Stimulated activated CD4-positive, alpha-beta T cell treated with anti-CD3 and anti-CD28 coated beads, TNF-alpha, amount 100 ng/mL, for 4 hours (primary cell): ENCODE measurements around the gene RNASEL.

Experiments
- DNase-seq, 3 experiments: peaks; one replicate each; pipeline ENCODE4 v3.0.0-alpha.2; 2020; ENCODE audit warnings: low read depth in 3 of 3

RNASEL gene

GRCh38 chr1:182600036-182600713 lies 11.1 kb upstream of the RNASEL start:
- DNase-seq = no peak

DNA sequence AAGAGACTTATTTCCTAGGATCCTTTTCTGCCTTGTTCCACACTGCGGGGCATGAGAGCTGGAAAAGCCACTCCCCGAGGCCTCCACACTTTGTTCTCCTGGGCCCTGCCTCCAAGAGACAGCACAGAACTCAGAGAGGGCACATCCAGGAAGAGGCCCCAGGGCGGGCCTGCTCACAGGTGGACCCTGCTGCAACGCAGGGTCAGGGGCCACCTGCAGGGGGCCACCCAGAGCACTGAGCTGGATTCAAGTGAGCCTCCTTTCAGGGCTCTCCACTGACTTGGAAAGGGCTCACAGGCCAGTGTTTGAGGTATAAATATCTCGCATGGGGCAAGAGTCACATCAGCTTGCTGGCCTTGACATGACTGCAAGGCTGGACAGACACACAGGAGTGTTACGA lies 10.3 kb upstream of the RNASEL start:
- DNase-seq = no peak

GRCh38 chr1:182598296-182598695 lies 9.2 kb upstream of the RNASEL start:
- DNase-seq = no peak

DNA sequence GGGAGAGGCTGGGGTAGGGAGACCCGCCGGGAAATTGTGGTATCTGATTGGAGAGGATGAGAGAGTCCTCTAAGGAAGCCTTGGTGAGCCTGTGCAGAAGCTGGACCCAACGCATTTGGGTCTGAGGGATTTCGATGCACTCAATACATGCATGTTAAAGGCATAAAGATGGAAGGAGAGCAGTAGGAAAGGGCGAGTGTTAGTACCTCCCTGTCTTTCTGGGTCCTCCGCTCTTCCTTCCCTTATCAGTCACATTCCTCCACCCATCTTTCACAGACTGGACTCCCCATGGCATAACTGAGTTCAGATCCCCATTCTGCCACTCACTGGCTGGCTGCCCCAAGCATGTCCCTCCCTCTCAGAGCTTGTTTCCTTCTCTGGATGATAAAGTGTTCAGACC lies 7.9 kb upstream of the RNASEL start:
- no peak for DNase-seq

DNA sequence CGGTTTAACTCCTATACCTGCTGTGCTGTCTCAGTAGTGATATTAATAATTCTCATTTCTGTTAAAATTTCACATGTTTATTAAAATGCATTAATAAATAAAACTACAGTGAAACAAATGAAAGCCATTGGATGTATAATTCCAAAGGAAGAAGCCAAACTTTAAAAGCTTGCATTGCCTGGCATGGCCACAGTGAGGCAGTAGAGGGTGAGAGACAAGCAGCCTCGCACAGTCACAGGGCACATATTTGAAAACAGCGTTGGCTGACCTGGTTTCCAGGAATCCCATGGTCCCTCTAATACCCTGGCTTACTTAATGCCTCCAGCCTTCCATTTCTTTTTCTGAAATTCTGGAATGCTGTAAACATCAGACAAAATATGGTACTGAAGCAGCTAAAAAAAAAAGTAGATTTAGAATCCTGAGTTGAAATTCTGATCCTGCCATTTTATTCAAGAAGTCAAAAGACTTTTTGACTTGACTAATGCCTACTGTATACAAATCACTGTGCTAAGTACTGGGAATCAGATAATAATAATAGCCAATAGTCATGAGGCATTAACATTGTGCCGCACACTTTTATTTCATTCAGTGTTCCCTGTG lies 6.7 kb upstream of the RNASEL start:
- peak in 2 of 3 experiments; percentile 35 to 37 for DNase-seq

- no peak for DNase-seq
These were observed 875 bp upstream of the RNASEL start for GRCh38 chr1:182589931-182590330.

GRCh38 chr1:182589520-182589919 lies 464 bp upstream of the RNASEL start:
- no peak for DNase-seq

DNA sequence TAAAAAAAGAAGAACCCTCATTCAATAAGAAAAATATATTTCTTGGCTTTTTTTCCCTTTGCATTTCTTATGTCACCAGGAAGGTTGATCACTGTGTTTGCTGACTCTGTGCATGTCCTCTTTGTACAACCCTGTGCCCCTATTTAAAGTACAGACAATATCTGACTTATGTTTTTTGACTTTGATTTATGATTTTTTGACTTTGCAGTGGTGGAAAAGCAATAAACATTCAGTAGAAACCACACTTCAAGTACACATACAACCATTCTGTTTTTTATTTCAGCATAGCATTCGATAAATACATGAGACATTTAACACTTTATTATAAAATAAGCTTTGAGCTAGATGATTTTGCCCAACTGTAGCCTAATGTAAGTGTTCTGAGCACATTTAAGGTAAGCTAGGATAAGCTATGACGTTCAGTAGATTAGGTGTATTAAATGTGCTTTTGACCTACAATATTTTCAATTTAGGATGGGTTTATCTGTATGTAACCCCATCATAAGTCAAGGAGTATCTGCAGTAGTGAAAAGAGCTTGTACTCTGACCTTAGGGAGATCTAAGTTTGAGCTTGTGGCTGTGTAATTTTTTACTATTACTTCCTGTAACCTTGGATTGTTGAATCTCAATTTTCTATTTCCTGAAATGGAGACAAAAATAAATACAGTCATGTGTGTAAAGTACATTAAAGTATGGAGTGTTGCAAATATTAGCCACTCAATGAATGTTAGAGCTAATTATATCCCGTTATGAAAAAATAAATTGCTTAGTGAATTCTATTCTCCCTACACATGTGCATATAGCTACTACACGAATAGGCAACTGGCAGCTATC lies 1.2 kb downstream of the RNASEL start:
- no peak for DNase-seq

GRCh38 chr1:182587093-182587492 lies 2.0 kb downstream of the RNASEL start:
- no peak for DNase-seq

- no peak for DNase-seq
These were observed 2.7 kb downstream of the RNASEL start for GRCh38 chr1:182586380-182586779.

DNA sequence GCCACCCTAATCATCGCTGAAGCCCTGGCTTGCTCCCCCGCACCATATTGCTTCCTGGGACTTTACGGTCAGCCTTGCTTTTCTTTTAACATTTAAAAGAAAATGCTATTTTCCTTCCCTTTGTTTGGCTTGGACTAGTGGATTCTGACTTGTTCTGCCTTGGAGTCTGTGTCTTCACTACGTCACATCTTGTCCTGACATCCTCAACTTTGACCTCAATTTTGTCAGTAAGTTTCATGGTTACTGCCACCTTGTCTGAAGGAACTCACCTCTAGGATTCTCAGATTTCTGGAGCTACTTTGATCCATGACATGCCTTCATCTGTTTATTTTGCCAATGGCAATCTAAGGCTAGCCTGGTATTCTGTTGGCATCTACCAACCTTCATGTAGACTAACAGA lies 4.3 kb downstream of the RNASEL start:
- no peak for DNase-seq

- DNase-seq = no peak
These were observed 8.3 kb downstream of the RNASEL start for GRCh38 chr1:182580736-182581135.

- no peak for DNase-seq
These were observed 13.4 kb downstream of the RNASEL start for GRCh38 chr1:182575540-182576149.

DNA sequence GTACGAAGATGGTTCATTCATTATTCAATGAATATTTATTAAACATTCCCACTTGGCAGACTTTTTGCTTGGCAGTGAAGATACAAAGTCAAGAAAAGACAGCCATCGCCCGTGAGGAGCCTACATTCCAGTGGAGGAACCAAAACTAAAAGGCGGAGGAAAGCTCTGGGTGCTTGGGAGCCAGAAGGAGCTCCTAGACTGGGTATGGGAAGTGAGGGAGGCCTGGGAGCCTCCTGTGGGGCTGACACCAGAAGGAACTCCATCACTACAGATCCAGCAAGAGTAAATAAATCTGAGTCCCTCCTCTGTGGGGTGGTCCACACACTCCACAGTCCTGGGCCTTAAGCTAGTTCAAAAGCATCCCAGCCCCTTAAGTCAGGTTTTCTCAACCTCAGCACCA lies 14.9 kb downstream of the RNASEL start:
- no peak for DNase-seq

- no peak for DNase-seq
These were observed 18.5 kb downstream of the RNASEL start for GRCh38 chr1:182570611-182570970.

DNA sequence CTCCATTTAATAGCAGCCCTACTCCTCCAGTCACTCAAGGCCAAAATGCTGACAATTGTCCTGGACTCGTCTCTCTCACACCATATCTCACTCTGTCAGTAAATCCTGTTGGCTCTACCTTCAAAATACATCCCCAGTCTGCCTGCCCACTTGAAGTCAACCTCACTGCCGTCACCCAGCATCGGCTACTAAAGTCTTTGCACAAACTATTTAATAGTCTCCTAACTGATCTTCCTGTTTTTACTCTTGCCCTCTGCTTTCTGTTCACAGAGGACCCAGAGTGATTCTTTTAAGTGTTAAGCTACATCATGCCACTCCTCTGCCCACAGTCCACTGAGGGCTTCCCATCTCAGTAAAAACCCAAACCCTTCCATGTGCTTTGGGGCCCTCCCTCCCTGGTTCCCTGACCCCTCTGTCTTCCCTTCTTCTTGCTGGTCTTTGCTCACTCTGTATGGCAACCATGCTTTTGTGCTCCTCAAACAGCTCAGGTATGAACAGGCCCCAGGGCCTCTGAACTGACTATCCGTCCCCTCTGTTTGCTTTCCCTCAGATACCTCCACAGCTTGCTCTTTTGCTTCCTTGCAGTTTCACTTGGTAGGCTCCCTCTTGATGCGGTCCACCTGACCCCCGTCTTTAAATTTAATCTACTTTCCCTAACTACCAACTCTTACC lies 19.0 kb downstream of the RNASEL start:
- DNase-seq = no peak

DNA sequence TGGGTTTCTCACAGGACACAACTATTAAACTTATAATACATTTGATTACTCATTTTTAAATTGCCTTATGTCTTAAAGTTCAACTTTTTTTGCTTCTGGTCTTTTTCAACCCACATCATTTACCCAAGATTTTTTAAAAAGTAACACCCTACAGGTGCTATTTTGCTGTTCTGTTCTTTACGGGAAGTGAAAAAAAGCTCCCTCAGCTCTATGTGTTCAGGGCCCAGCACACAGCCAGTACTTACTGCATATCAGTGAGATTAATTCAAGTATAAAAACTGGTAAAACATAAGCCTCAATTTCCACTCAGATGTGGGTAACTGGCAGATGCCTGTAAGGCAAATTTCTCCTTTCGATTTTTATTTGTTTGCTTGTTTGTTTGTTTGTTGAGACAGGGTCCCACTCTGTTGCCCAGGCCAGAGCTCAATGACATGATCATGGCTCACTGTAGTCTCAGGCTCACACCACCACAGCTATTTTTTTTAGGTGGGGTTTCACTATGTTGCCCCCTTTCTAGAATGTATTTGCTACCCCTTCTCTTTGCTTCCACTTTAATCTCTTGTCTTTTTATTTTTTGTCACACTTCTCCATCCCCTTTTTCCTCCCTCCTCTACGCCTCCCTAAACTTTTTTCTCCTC lies 20.3 kb downstream of the RNASEL start:
- DNase-seq = no peak

DNA sequence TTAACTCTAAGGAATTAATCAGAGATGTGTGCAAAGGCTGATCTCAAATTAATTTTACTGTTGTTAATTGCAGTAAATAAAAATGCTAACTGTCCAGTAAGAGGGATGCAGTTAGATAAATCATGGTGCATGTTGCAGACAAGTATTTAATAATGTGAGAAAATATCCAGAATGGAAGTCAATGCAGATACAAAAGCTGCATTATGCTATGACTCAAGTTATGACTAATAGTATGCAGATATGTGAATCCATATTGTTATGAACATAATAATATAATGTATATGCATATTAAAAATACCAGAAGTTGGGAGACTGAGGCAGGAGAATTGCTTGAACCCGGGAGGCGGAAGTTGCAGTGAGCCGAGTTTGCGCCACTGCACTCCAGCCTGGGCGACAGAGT lies 21.4 kb downstream of the RNASEL start:
- no peak for DNase-seq

- no peak for DNase-seq
These were observed 23.5 kb downstream of the RNASEL start for GRCh38 chr1:182565537-182565936.

GRCh38 chr1:182564406-182565004 lies 24.6 kb downstream of the RNASEL start:
- no peak for DNase-seq

- DNase-seq = no peak
These were observed 26.0 kb downstream of the RNASEL start for GRCh38 chr1:182563095-182563494.
